Activated T-cell treated with anti-CD3 and anti-CD28 coated beads, Interleukin-2, amount 50 U/mL, for 48 hours (primary cell): ENCODE results near the gene CDC73.
"Not testable (repeated sequence)": the region's sequence is repeated elsewhere in the genome, so short reads cannot be mapped to it uniquely, and the experiment has no call there.

Source experiments
- DNase-seq, 2 experiments: peaks; one replicate each; pipeline ENCODE4 v3.0.0-alpha.2; 2020

CDC73 gene

GRCh38 chr1:193114485-193115095 is 7.2 kb upstream of the CDC73 start:
- DNase-seq = no peak

GRCh38 chr1:193115629-193116227 is 6.1 kb upstream of the CDC73 start:
- DNase-seq = no peak

GRCh38 chr1:193117167-193117566 is 4.7 kb upstream of the CDC73 start:
- DNase-seq = not testable (repeated sequence)

GRCh38 chr1:193118194-193118593 is 3.6 kb upstream of the CDC73 start:
- no peak for DNase-seq

GRCh38 chr1:193118803-193119730 is 2.8 kb upstream of the CDC73 start:
- DNase-seq = no peak

- no peak for DNase-seq
These were observed 1.1 kb upstream of the CDC73 start for GRCh38 chr1:193120604-193121166.

- no peak for DNase-seq
These were observed 1.9 kb downstream of the CDC73 start for GRCh38 chr1:193123751-193124150.

- DNase-seq = no peak
These were observed 3.5 kb downstream of the CDC73 start for GRCh38 chr1:193125369-193125768.

GRCh38 chr1:193131266-193131860 is 9.5 kb downstream of the CDC73 start:
- no peak for DNase-seq

- DNase-seq = no peak
These were observed 18.4 kb downstream of the CDC73 start for GRCh38 chr1:193140254-193140653.

GRCh38 chr1:193141804-193142203 is 20.0 kb downstream of the CDC73 start:
- no peak for DNase-seq

- no peak for DNase-seq
These were observed 20.6 kb downstream of the CDC73 start for GRCh38 chr1:193142409-193142808.

GRCh38 chr1:193143285-193143684 is 21.5 kb downstream of the CDC73 start:
- DNase-seq = no peak

- DNase-seq = no peak
These were observed 22.6 kb downstream of the CDC73 start for GRCh38 chr1:193144361-193144938.

- no peak for DNase-seq
These were observed 23.2 kb downstream of the CDC73 start for GRCh38 chr1:193144999-193145398.

- DNase-seq = no peak
These were observed 34.4 kb downstream of the CDC73 start for GRCh38 chr1:193156117-193156821.

- DNase-seq = no peak
These were observed 35.0 kb downstream of the CDC73 start for GRCh38 chr1:193156822-193157142.

- DNase-seq = no peak
These were observed 35.5 kb downstream of the CDC73 start for GRCh38 chr1:193157360-193157759.

GRCh38 chr1:193176113-193176512 is 54.3 kb downstream of the CDC73 start:
- DNase-seq = no peak

- no peak for DNase-seq
These were observed 55.0 kb downstream of the CDC73 start for GRCh38 chr1:193176788-193177187.

GRCh38 chr1:193179094-193179493 is 57.3 kb downstream of the CDC73 start:
- no peak for DNase-seq

GRCh38 chr1:193181536-193181935 is 59.7 kb downstream of the CDC73 start:
- no peak for DNase-seq
